IMR-90 (cell line): ENCODE results near the gene NPTN. TPM values are rescaled to one million over a fixed set of nuclear protein-coding genes. Genes with fewer than 3 reads are reported as not detected.

Source experiments
- ATAC-seq: fragments of 200-7000 bp; cut with Tn5 transposase; 2 replicates; pipeline ENCODE4 v1.9.1; 2020; ENCODE audit warnings: low read depth, mild to moderate bottlenecking, moderate library complexity
- BruUV-seq: library from RNA; stranded (reverse); fragments of 400-500 nt; replicated peaks from 2 replicates; lab custom pipeline; 2021; lab: Mats Ljungman, UMichigan
- CTCF ChIA-PET: fragments of 300-600 bp; formaldehyde crosslinking; extraction: SDS; loops from one replicate; lab custom pipeline; 2021; ENCODE audit warnings: antibody characterized with exemption; lab: Yijun Ruan, JAX
- POLR2A ChIA-PET: fragments of 300-600 bp; sonication (Branson Sonifier 250); formaldehyde crosslinking; loops from one replicate; lab custom pipeline; 2022; ENCODE audit warnings: antibody characterized with exemption; ENCODE audit not compliant: unreplicated experiment; lab: Charles Lee
- DNase-seq: peaks from one replicate; pipeline ENCODE4 v3.0.0; 2013
- H2AFZ ChIP-seq: replicated peaks from 2 replicates; pipeline ENCODE3; 2013; ENCODE audit warnings: low read length, mild to moderate bottlenecking; ENCODE audit not compliant: poor library complexity
- H2AK5ac ChIP-seq: 2 replicates; pipeline ENCODE4 v1.6.1; 2013; ENCODE audit warnings: low read depth, low read length, inconsistent platforms
- H2AK9ac ChIP-seq: replicated peaks from 2 replicates; pipeline ENCODE3; 2013; ENCODE audit warnings: mild to moderate bottlenecking, low read depth, low read length, moderate library complexity; ENCODE audit not compliant: poor library complexity
- H2BK120ac ChIP-seq: 2 replicates; pipeline ENCODE4 v1.6.1; 2013; ENCODE audit warnings: low read depth, low read length, inconsistent platforms
- H2BK15ac ChIP-seq: 3 replicates; pipeline ENCODE4 v1.6.1; 2013; ENCODE audit warnings: low read depth, low read length, inconsistent platforms
- H2BK20ac ChIP-seq: 2 replicates; pipeline ENCODE4 v1.6.1; 2013; ENCODE audit warnings: low read depth, mild to moderate bottlenecking, inconsistent platforms, low read length, moderate library complexity
- H2BK5ac ChIP-seq: 2 replicates; pipeline ENCODE4 v1.6.1; 2013; ENCODE audit warnings: mild to moderate bottlenecking, low read depth, low read length, inconsistent platforms; ENCODE audit not compliant: poor library complexity, severe bottlenecking
- H3K14ac ChIP-seq: replicated peaks from 2 replicates; pipeline ENCODE4 v1.6.1; 2013; ENCODE audit warnings: low read depth, low read length, inconsistent platforms
- H3K18ac ChIP-seq: 2 replicates; pipeline ENCODE4 v1.6.1; 2013; ENCODE audit warnings: low read depth, low read length, control low read depth
- H3K23ac ChIP-seq: 2 replicates; pipeline ENCODE4 v1.6.1; 2013; ENCODE audit warnings: low read depth, low read length, inconsistent platforms
- H3K27ac ChIP-seq: 2 replicates; pipeline ENCODE4 v1.5.1; 2013; ENCODE audit warnings: mild to moderate bottlenecking, control low read depth, low read length; ENCODE audit not compliant: insufficient read depth
- H3K27me3 ChIP-seq: 2 replicates; pipeline ENCODE4 v1.6.1; 2013; ENCODE audit warnings: low read length; ENCODE audit not compliant: control insufficient read depth, insufficient read depth
- H3K36me3 ChIP-seq: 2 replicates; pipeline ENCODE4 v1.6.1; 2013; ENCODE audit warnings: low read length, mixed read lengths; ENCODE audit not compliant: control insufficient read depth, insufficient read depth
- H3K4ac ChIP-seq: 2 replicates; pipeline ENCODE4 v1.6.1; 2013; ENCODE audit warnings: low read depth, low read length, inconsistent platforms
- H3K4me1 ChIP-seq: 2 replicates; pipeline ENCODE4 v1.6.1; 2013; ENCODE audit warnings: low read length, mixed read lengths; ENCODE audit not compliant: control insufficient read depth, insufficient read depth
- H3K4me2 ChIP-seq: 2 replicates; pipeline ENCODE4 v1.6.1; 2013; ENCODE audit warnings: low read depth, mild to moderate bottlenecking, control low read depth, low read length, moderate library complexity
- H3K4me3 ChIP-seq: 2 replicates; pipeline ENCODE4 v1.5.1; 2013; ENCODE audit warnings: low read depth, mild to moderate bottlenecking, control low read depth, low read length, moderate library complexity; ENCODE audit not compliant: insufficient read depth
- H3K56ac ChIP-seq: 2 replicates; pipeline ENCODE4 v1.6.1; 2013; ENCODE audit warnings: low read length, inconsistent platforms; ENCODE audit not compliant: insufficient read depth; ENCODE audit errors: extremely low read depth
- H3K79me1 ChIP-seq, 2 experiments: 2 replicates each; pipeline ENCODE4 v1.6.1; 2013; ENCODE audit warnings: low read length in 2 of 2, inconsistent platforms in 1 of 2, low read depth in 1 of 2
- H3K9ac ChIP-seq: 2 replicates; pipeline ENCODE4 v1.6.1; 2013; ENCODE audit warnings: low read depth, low read length, control low read depth
- H3K9me1 ChIP-seq: 2 replicates; pipeline ENCODE4 v1.6.1; 2013; ENCODE audit warnings: low read length, inconsistent platforms; ENCODE audit not compliant: insufficient read depth
- H3K9me3 ChIP-seq: 2 replicates; pipeline ENCODE4 v1.6.1; 2013; ENCODE audit warnings: low read length; ENCODE audit not compliant: control insufficient read depth, insufficient read depth
- H4K20me1 ChIP-seq: 2 replicates; pipeline ENCODE4 v1.6.1; 2013; ENCODE audit warnings: low read length, inconsistent platforms; ENCODE audit not compliant: insufficient read depth
- H4K5ac ChIP-seq: 2 replicates; pipeline ENCODE4 v1.6.1; 2013; ENCODE audit warnings: mild to moderate bottlenecking, low read depth, low read length, control low read depth
- H4K8ac ChIP-seq, 2 experiments: 2 replicates each; pipeline ENCODE4 v1.6.1; 2013; ENCODE audit warnings: low read depth in 2 of 2, low read length in 2 of 2, control low read depth in 1 of 2, inconsistent platforms in 1 of 2
- H4K91ac ChIP-seq: 2 replicates; pipeline ENCODE4 v1.6.1; 2013; ENCODE audit warnings: low read depth, low read length, inconsistent platforms; ENCODE audit not compliant: insufficient read depth
- CEBPB ChIP-seq: IDR thresholded peaks from 2 replicates; pipeline ENCODE4 v1.6.1; 2012; ENCODE audit warnings: low read depth, low read length, improper control_type of control experiment
- FOS ChIP-seq: fragments of 150-350 bp; IDR thresholded peaks from 2 replicates; pipeline ENCODE4 v1.6.1; 2016; ENCODE audit warnings: low read depth, low read length
- MAFK ChIP-seq: IDR thresholded peaks from 2 replicates; pipeline ENCODE4 v1.6.1; 2012; ENCODE audit warnings: low read depth, low read length, improper control_type of control experiment
- MAZ ChIP-seq: IDR thresholded peaks from 2 replicates; pipeline ENCODE4 v1.6.1; 2012; ENCODE audit warnings: low read depth, mild to moderate bottlenecking, low read length, improper control_type of control experiment, moderate library complexity, borderline replicate concordance
- MXI1 ChIP-seq: IDR thresholded peaks from 2 replicates; pipeline ENCODE4 v1.6.1; 2012; ENCODE audit warnings: low read depth, mild to moderate bottlenecking, low read length, moderate library complexity, borderline replicate concordance
- POLR2A ChIP-seq: IDR thresholded peaks from 2 replicates; pipeline ENCODE4 v1.6.1; 2012; ENCODE audit warnings: mild to moderate bottlenecking, low read depth, low read length
- RAD21 ChIP-seq: IDR thresholded peaks from 2 replicates; pipeline ENCODE4 v1.6.1; 2012; ENCODE audit warnings: low read length, improper control_type of control experiment
- RCOR1 ChIP-seq: IDR thresholded peaks from 2 replicates; pipeline ENCODE4 v1.6.1; 2012; ENCODE audit warnings: mild to moderate bottlenecking, low read length, improper control_type of control experiment; ENCODE audit not compliant: insufficient replicate concordance
- RFX5 ChIP-seq: IDR thresholded peaks from 2 replicates; pipeline ENCODE4 v1.8.0; 2012; ENCODE audit warnings: low read depth, mild to moderate bottlenecking, low read length, moderate library complexity
- WGBS, 2 experiments: methylation state at CpG; one replicate each; pipeline versions ENCODE4 v1.1.5 to v1.1.7; 2013; ENCODE audit warnings: missing lambda C conversion rate in 2 of 2; ENCODE audit not compliant: insufficient read length in 1 of 2; ENCODE audit errors: extremely low coverage in 2 of 2; 5-methylcytosine and 5-hydroxymethylcytosine counted together
- dilution Hi-C: fragments of 300-500 bp; cut with HindIII; formaldehyde crosslinking; loops from one replicate; pipeline ENCODE4 v1.14.3; 2018; ENCODE audit warnings: low sequenced_read_pairs; ENCODE audit not compliant: unreplicated experiment
- in situ Hi-C: fragments of 300-500 bp; cut with MboI; formaldehyde crosslinking; loops from 3 replicates; pipeline ENCODE4 v1.14.3; 2019; ENCODE audit warnings: low sequenced_read_pairs, inconsistent platforms, mixed read lengths
- intact Hi-C: fragments of 100-400 bp; cut with micrococcal nuclease; formaldehyde crosslinking; loops from 2 replicates; pipeline ENCODE4 v1.10.0; 2022
- polyA plus RNA-seq, 3 experiments: library from polyadenylated mRNA; depleted of rRNA; stranded (reverse); fragments of >200 nt; gene quantifications; 2 replicates each; pipeline ENCODE4 v1.2.3, GENCODE V29; 2012; ENCODE audit warnings: low replicate concordance in 1 of 3
- total RNA-seq: library from RNA; depleted of rRNA; stranded (reverse); fragments of >200 nt; gene quantifications from 2 replicates; pipeline ENCODE4 v1.2.3, GENCODE V29; 2012
- TF ChIP-seq, protein P1 (sequence below): conservative IDR thresholded peaks from 2 replicates; pipeline ENCODE4 v1.5.1; 2012; ENCODE audit warnings: mild to moderate bottlenecking, low read depth, low read length, improper control_type of control experiment
- TF ChIP-seq, protein P2 (sequence below): fragments of 150-350 bp; IDR thresholded peaks from 2 replicates; pipeline ENCODE4 v1.6.1; 2016; ENCODE audit warnings: low read depth, mild to moderate bottlenecking, low read length, moderate library complexity, borderline replicate concordance
- TF ChIP-seq, protein P3 (sequence below): fragments of 150-350 bp; IDR thresholded peaks from 2 replicates; pipeline ENCODE4 v1.6.1; 2017; ENCODE audit warnings: mild to moderate bottlenecking, antibody characterized with exemption, low read length, low read depth

The NPTN gene
- total and polyA plus RNA-seq, 2 of the 4 experiments (the other 2 are of a cell fraction) = 171 to 329 TPM

DNA sequence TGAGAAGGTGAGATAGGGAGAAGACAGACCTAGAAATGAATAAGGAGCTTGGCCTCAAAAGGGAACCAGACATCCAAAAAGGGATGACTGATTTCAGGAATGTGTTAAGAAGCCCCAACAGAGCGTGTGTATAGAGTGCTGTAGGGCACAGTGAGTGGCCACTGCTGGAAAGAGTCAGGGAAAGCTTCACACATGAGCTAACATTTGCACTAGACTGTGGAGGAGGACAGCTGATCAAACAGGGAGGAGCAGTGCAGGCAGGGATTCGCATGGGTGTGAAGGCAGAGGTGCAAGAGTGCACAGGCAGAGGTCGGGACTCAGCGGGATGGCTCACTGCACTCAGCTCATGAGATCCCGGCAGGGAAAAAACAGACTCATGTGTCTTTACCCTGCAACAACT lies 61.8 kb downstream of the NPTN start:
- Histone ChIP-seq H4K91ac (no peak overlapping the region), H2BK20ac (no peak overlapping the region), H2BK5ac (no peak overlapping the region), H3K27ac (no peak overlapping the region), H3K4me1 (peaks cover 5% of the 10 kb centered on the region), H2AK5ac (no peak overlapping the region), H3K27me3 (no peaks in the 10 kb centered on the region), H2BK120ac (no peak overlapping the region), H3K9me1 (peaks cover 7% of the 10 kb centered on the region; the same call in 1 of the 2 replicates), H3K79me1 (peaks cover 21 to 48% of the 10 kb centered on the region in 2 experiments; a peak in 3 of 4 replicates), H3K14ac (no peak overlapping the region), H4K20me1 (peaks cover 10% of the 10 kb centered on the region), H3K18ac (no peak overlapping the region), H4K8ac (no peak overlapping the region), H3K4me3 (no peak overlapping the region), H2BK15ac (no peak overlapping the region), H3K23ac (no peak overlapping the region), H4K5ac (no peak overlapping the region), H3K4me2 (no peak overlapping the region), H3K9me3 (no peaks in the 10 kb centered on the region), H2AFZ (no peak overlapping the region), H3K4ac (no peak overlapping the region), H2AK9ac (no peak overlapping the region), H3K56ac (no peak overlapping the region), H3K9ac (no peak overlapping the region), H3K36me3 (peaks cover 53% of the 10 kb centered on the region)
- dilution Hi-C loops = no loop called here
- DNase-seq = no peak
- WGBS, 2 experiments = 56% methylated on average over 1 of the region's 5 CpGs; no CpG with 5 or more reads in 1 of the 2 experiments
- intact Hi-C loops = no loop called here
- no peak for ATAC-seq
- no TSS peak for BruUV-seq
- in situ Hi-C loops = loop anchor here (5.0 kb wide), 1 partner anchor 61 kb away; the partner anchor contains the start of gene NPTN
- no peak for TF ChIP-seq RCOR1
- no peak for TF ChIP-seq CEBPB
- no peak for TF ChIP-seq RFX5
- TF ChIP-seq, protein P1, sequence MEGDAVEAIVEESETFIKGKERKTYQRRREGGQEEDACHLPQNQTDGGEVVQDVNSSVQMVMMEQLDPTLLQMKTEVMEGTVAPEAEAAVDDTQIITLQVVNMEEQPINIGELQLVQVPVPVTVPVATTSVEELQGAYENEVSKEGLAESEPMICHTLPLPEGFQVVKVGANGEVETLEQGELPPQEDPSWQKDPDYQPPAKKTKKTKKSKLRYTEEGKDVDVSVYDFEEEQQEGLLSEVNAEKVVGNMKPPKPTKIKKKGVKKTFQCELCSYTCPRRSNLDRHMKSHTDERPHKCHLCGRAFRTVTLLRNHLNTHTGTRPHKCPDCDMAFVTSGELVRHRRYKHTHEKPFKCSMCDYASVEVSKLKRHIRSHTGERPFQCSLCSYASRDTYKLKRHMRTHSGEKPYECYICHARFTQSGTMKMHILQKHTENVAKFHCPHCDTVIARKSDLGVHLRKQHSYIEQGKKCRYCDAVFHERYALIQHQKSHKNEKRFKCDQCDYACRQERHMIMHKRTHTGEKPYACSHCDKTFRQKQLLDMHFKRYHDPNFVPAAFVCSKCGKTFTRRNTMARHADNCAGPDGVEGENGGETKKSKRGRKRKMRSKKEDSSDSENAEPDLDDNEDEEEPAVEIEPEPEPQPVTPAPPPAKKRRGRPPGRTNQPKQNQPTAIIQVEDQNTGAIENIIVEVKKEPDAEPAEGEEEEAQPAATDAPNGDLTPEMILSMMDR = no peak
- no peak for TF ChIP-seq FOS
- TF ChIP-seq, protein P2, sequence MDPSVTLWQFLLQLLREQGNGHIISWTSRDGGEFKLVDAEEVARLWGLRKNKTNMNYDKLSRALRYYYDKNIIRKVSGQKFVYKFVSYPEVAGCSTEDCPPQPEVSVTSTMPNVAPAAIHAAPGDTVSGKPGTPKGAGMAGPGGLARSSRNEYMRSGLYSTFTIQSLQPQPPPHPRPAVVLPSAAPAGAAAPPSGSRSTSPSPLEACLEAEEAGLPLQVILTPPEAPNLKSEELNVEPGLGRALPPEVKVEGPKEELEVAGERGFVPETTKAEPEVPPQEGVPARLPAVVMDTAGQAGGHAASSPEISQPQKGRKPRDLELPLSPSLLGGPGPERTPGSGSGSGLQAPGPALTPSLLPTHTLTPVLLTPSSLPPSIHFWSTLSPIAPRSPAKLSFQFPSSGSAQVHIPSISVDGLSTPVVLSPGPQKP = no peak
- no peak for TF ChIP-seq MXI1
- TF ChIP-seq, protein P3, sequence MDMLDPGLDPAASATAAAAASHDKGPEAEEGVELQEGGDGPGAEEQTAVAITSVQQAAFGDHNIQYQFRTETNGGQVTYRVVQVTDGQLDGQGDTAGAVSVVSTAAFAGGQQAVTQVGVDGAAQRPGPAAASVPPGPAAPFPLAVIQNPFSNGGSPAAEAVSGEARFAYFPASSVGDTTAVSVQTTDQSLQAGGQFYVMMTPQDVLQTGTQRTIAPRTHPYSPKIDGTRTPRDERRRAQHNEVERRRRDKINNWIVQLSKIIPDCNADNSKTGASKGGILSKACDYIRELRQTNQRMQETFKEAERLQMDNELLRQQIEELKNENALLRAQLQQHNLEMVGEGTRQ = no peak
- TF ChIP-seq POLR2A = no peak
- no peak for TF ChIP-seq RAD21
- no peak for TF ChIP-seq MAZ
- no peak for TF ChIP-seq MAFK
- CTCF ChIA-PET = interaction anchor here (1.7 kb wide), 1 partner anchor 65 kb away, joined by 4 read pairs; no protein-coding TSS in a partner anchor
- POLR2A ChIA-PET = no interaction called here
